GM12878 (cell line): Measurements from ENCODE around the gene SLC39A1. TPM values are rescaled to one million over a fixed set of nuclear protein-coding genes. Genes with fewer than 3 reads are reported as not detected.

ENCODE experiments used
- ATAC-seq: fragments of 200-7000 bp; cut with Tn5 transposase; 3 replicates; pipeline ENCODE4 v1.9.1; 2020; ENCODE audit warnings: mild to moderate bottlenecking, moderate library complexity
- BruUV-seq: library from RNA; stranded (reverse); fragments of 400-500 nt; replicated peaks from 2 replicates; lab custom pipeline; 2021; lab: Mats Ljungman, UMichigan
- CTCF ChIA-PET: fragments of 300-600 bp; sonication (Branson Sonifier 250); formaldehyde crosslinking; extraction: SDS; loops from one replicate; lab custom pipeline; 2021; ENCODE audit warnings: inconsistent platforms; lab: Yijun Ruan, JAX
- POLR2A ChIA-PET: fragments of 350-600 bp; formaldehyde crosslinking; extraction: SDS; loops from one replicate; lab custom pipeline; 2021; ENCODE audit warnings: inconsistent platforms; lab: Charles Lee
- RAD21 ChIA-PET: fragments of 300-600 bp; sonication (Branson Sonifier 250); formaldehyde crosslinking; loops from one replicate; lab custom pipeline; 2023; ENCODE audit warnings: antibody characterized with exemption; ENCODE audit not compliant: unreplicated experiment; lab: Charles Lee
- SMC1A ChIA-PET: fragments of 300-600 bp; sonication (Branson Sonifier 250); formaldehyde crosslinking; loops from one replicate; lab custom pipeline; 2023; ENCODE audit not compliant: unreplicated experiment, uncharacterized antibody; lab: Charles Lee
- DNase-seq: peaks from one replicate; pipeline ENCODE4 v3.0.0-alpha.2; 2011; ENCODE audit warnings: low read depth, low spot score
- FAIRE-seq: peaks from 3 replicates; lab custom pipeline; 2011; peaks lifted over from hg19 to GRCh38; lab: Jason Lieb, UNC
- H2AFZ ChIP-seq: 2 replicates; pipeline ENCODE4 v1.6.0; 2011; ENCODE audit warnings: low read depth, low read length, control low read depth; ENCODE audit not compliant: control insufficient read depth
- H3K27ac ChIP-seq: 2 replicates; pipeline ENCODE4 v1.5.1; 2011; ENCODE audit warnings: control low read depth; ENCODE audit not compliant: control insufficient read depth, insufficient read depth
- H3K27me3 ChIP-seq, 2 experiments: replicated peaks in 1 of 2; 2 replicates each; pipeline versions ENCODE4 v1.6.0 to v1.6.1; 2011; ENCODE audit warnings: low read length in 1 of 2; ENCODE audit not compliant: control insufficient read depth in 2 of 2, insufficient read depth in 2 of 2
- H3K36me3 ChIP-seq, 2 experiments: 2 replicates each; pipeline ENCODE4 v1.5.1; 2011; ENCODE audit warnings: low read length in 1 of 2; ENCODE audit not compliant: control insufficient read depth in 2 of 2, insufficient read depth in 2 of 2
- H3K4me1 ChIP-seq: 2 replicates; pipeline ENCODE4 v1.6.1; 2011; ENCODE audit warnings: mild to moderate bottlenecking, low read length, moderate library complexity, mixed read lengths; ENCODE audit not compliant: control insufficient read depth, insufficient read depth
- H3K4me2 ChIP-seq: 2 replicates; pipeline ENCODE4 v1.6.0; 2011; ENCODE audit warnings: control low read depth; ENCODE audit not compliant: control insufficient read depth, insufficient read depth
- H3K4me3 ChIP-seq: fragments of 200-600 bp; sonication (generic); 2 replicates; pipeline ENCODE4 v1.5.1; 2016
- H3K79me2 ChIP-seq: 2 replicates; pipeline ENCODE4 v1.6.0; 2011; ENCODE audit warnings: low read length; ENCODE audit not compliant: control insufficient read depth, insufficient read depth
- H3K9ac ChIP-seq: 2 replicates; pipeline ENCODE4 v1.8.0; 2011; ENCODE audit warnings: low read length, control low read depth, mixed read lengths; ENCODE audit not compliant: control insufficient read depth, insufficient read depth
- H3K9me3 ChIP-seq: replicated peaks from 3 replicates; pipeline ENCODE4 v1.5.1; 2011; ENCODE audit warnings: mild to moderate bottlenecking, low read length; ENCODE audit not compliant: control insufficient read depth, insufficient read depth
- H4K20me1 ChIP-seq: 2 replicates; pipeline ENCODE4 v1.6.0; 2011; ENCODE audit not compliant: control insufficient read depth, insufficient read depth
- BCL11A ChIP-seq: IDR thresholded peaks from 2 replicates; pipeline ENCODE4 v1.6.1; 2011; ENCODE audit warnings: low read depth, low read length
- BHLHE40 ChIP-seq, 2 experiments: fragments of 450-650 bp in 1 of 2; IDR thresholded peaks; 2 replicates each; pipeline ENCODE4 v1.6.1; 2011 to 2017; ENCODE audit warnings: low read depth in 2 of 2, borderline replicate concordance in 1 of 2, improper control_type of control experiment in 1 of 2, low read length in 1 of 2, mild to moderate bottlenecking in 1 of 2
- ELK1 ChIP-seq: IDR thresholded peaks from 2 replicates; pipeline ENCODE4 v1.6.1; 2012; ENCODE audit warnings: low read depth, low read length, improper control_type of control experiment
- FOS ChIP-seq: IDR thresholded peaks from 3 replicates; pipeline ENCODE4 v1.6.1; 2011; ENCODE audit warnings: borderline replicate concordance; ENCODE audit not compliant: insufficient read length; ENCODE audit errors: extremely low read depth
- IRF5 ChIP-seq: fragments of 450-650 bp; IDR thresholded peaks from 2 replicates; pipeline ENCODE4 v1.6.1; 2017; ENCODE audit warnings: borderline replicate concordance
- MYC ChIP-seq: IDR thresholded peaks from 2 replicates; pipeline ENCODE4 v1.6.1; 2011; ENCODE audit warnings: mild to moderate bottlenecking, low read length, moderate library complexity, inconsistent platforms; ENCODE audit not compliant: insufficient read depth, insufficient replicate concordance, insufficient read length, severe bottlenecking
- NKRF ChIP-seq: fragments of 450-650 bp; conservative IDR thresholded peaks from 2 replicates; pipeline ENCODE4 v1.6.1; 2017; ENCODE audit warnings: mild to moderate bottlenecking, moderate library complexity
- POLR2AphosphoS2 ChIP-seq: IDR thresholded peaks from 2 replicates; pipeline ENCODE4 v1.6.1; 2011; ENCODE audit warnings: low read depth, mild to moderate bottlenecking, low read length, improper control_type of control experiment, moderate library complexity
- SMAD1 ChIP-seq: fragments of 450-650 bp; IDR thresholded peaks from 2 replicates; pipeline ENCODE4 v1.6.1; 2018; ENCODE audit warnings: mild to moderate bottlenecking, low read depth; ENCODE audit not compliant: partially characterized antibody
- SMAD5 ChIP-seq: IDR thresholded peaks from 2 replicates; pipeline ENCODE4 v1.6.1; 2016; ENCODE audit warnings: antibody characterized with exemption, low read depth
- SMARCA5 ChIP-seq: fragments of 450-650 bp; IDR thresholded peaks from 2 replicates; pipeline ENCODE4 v1.6.1; 2017; ENCODE audit warnings: mild to moderate bottlenecking
- SMC3 ChIP-seq: IDR thresholded peaks from 2 replicates; pipeline ENCODE4 v1.6.1; 2011; ENCODE audit warnings: low read length, improper control_type of control experiment, borderline replicate concordance
- WGBS: methylation state at CpG from one replicate; pipeline ENCODE4 v1.1.6; 2016; ENCODE audit warnings: low lambda C conversion rate; ENCODE audit not compliant: insufficient replicate concordance, insufficient coverage; ENCODE audit errors: missing lambda C conversion rate; 5-methylcytosine and 5-hydroxymethylcytosine counted together
- in situ Hi-C: fragments of 300-500 bp; cut with MboI; formaldehyde crosslinking; loops from 9 replicates; pipeline ENCODE4 v1.14.3; 2018; ENCODE audit warnings: mixed read lengths
- intact Hi-C: fragments of 100-400 bp; cut with micrococcal nuclease; formaldehyde crosslinking; loops from one replicate; pipeline ENCODE4 v1.14.2; 2022; ENCODE audit not compliant: unreplicated experiment
- polyA plus RNA-seq, 11 experiments: library from polyadenylated mRNA; depleted of rRNA in 4 of 11; unstranded in 6 of 11; stranded (reverse) in 5 of 11; fragments of >200 nt; fragmentation: Nextera tagmentation in 4 of 11; fragmentation: Illumina TruSeq in 1 of 11; extraction: Ambion mirVana in 4 of 11; extraction: Trizol in 1 of 11; gene quantifications; 1 replicate in 1 of 11; 2 replicates in 10 of 11; pipeline versions ENCODE4 v1.2.1 to v1.2.3, GENCODE V29; 2011 to 2016; ENCODE audit warnings: inconsistent platforms in 2 of 11, missing spikeins in 2 of 11, low read depth in 1 of 11
- total RNA-seq, 4 experiments: library from RNA; depleted of rRNA in 3 of 4; stranded (reverse); fragments of >200 nt in 3 of 4; fragmentation: Illumina TruSeq in 1 of 4; extraction: Trizol in 1 of 4; gene quantifications; 2 replicates each; pipeline versions ENCODE4 v1.2.1 to v1.2.3, GENCODE V29; 2013 to 2021
- TF ChIP-seq, protein P1 (sequence below): fragments of 450-650 bp; IDR thresholded peaks from 2 replicates; pipeline ENCODE4 v1.6.1; 2018; ENCODE audit warnings: mild to moderate bottlenecking, low read depth, moderate library complexity; ENCODE audit not compliant: partially characterized antibody

The SLC39A1 gene
- total and polyA plus RNA-seq, 10 of the 15 experiments (the other 5 are each of a cell fraction or from before 2014, with no cell fraction given): 8.8 to 98.6 (median 72.4) TPM

DNA sequence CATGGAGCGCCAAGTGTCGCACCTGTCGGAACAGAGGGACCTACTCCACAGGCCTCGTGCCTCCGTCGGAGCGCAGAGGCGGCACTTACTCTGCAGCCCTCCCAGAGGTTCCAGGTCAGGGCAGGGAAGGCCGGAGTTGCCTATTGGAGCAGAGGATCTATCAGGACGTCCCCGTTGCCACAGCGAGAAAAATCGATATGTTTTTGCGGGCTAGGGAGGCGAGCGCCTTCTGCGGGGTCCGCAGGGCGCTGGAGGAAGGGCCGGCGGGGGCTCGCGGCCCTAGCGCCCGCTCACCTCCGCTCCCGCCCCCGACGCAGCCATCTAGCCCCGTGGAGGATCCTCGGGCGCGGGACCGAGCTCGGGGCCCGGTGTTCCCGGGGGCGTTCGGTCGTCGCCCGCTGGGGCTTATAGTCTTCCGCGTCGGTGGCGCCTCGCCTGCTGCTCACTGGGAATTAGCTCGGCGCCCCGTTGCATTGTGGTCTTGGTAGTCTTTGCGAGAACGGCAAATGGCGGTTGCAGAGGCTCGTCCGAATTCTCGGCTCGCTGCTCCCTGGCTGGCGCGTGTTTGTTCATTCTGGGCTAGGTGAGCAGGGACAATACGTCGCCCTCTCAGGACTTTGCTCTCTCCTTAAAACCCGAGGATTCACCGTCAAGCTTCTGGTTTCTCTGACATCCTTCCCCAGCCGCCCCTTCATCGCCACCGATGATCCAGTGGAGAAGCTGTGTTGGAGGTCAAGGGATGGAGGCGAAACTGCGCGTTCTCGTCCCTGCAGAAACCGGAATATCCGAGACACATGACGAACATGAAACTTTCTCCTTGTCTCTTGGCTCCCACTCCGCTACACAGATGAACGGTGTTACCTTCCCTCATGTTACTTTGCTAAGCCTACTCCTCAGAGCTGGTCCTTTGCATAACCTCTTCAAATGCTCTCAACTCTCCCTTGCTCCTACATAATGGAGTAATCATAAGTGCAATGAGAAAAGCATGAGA is 14.2 kb upstream of the SLC39A1 start, which contains the start of gene JTB:
JTB (minus strand) TSS at position 425 of the 991 bp plus-strand sequence; CDS start at position 3, 422 bp downstream.
- Histone ChIP-seq H3K4me2 (peak within 1 kb of the TSS; percentile 91), H3K36me3 (peaks cover 8 to 16% of the 10 kb centered on the region in 2 experiments), H3K4me3 (peak within 1 kb of the TSS; percentile 87), H3K9ac (peak within 1 kb of the TSS; percentile 88), H3K27ac (peak within 1 kb of the TSS; percentile 86), H4K20me1 (no peaks in the 10 kb centered on the region), H3K4me1 (peaks cover 7% of the 10 kb centered on the region), H2AFZ (peak within 1 kb of the TSS; percentile 78), H3K27me3 (no peaks in the 10 kb centered on the region), H3K79me2 (peaks cover 22% of the 10 kb centered on the region), H3K9me3 (no peaks in the 10 kb centered on the region)
- TSS peak; percentile 95 for BruUV-seq
- WGBS: under 1% methylated on average over 56 of the region's 75 CpGs
- RAD21 ChIA-PET: interaction anchor here (1.0 to 4.0 kb wide), 15 partner anchors 9 to 344 kb away, joined by 3 to 42 read pairs (median 5); partner anchors contain the start of genes CHTOP, CREB3L4, DENND4B and GATAD2B
- peak; percentile 86 for FAIRE-seq
- SMC1A ChIA-PET: interaction anchor here (0.6 to 5.0 kb wide), 22 partner anchors 9 to 405 kb away, joined by 3 to 82 read pairs (median 4); partner anchors contain the start of genes CREB3L4, DENND4B, GATAD2B and RAB13
- intact Hi-C loops (no loop called here), in situ Hi-C loops (no loop called here)
- CTCF ChIA-PET: interaction anchor here (0.7 to 6.6 kb wide), 20 partner anchors 10 to 467 kb away, joined by 3 to 62 read pairs (median 4); partner anchors contain the start of genes CREB3L4, DENND4B, ILF2 and RAB13
- POLR2A ChIA-PET: interaction anchor here (0.6 to 5.3 kb wide), 15 partner anchors 9 to 181 kb away, joined by 3 to 132 read pairs (median 6); partner anchors contain the start of genes CREB3L4, CRTC2, DENND4B and GATAD2B
- no peak for DNase-seq
- ATAC-seq: peak; percentile 95
- TF ChIP-seq, protein P1, sequence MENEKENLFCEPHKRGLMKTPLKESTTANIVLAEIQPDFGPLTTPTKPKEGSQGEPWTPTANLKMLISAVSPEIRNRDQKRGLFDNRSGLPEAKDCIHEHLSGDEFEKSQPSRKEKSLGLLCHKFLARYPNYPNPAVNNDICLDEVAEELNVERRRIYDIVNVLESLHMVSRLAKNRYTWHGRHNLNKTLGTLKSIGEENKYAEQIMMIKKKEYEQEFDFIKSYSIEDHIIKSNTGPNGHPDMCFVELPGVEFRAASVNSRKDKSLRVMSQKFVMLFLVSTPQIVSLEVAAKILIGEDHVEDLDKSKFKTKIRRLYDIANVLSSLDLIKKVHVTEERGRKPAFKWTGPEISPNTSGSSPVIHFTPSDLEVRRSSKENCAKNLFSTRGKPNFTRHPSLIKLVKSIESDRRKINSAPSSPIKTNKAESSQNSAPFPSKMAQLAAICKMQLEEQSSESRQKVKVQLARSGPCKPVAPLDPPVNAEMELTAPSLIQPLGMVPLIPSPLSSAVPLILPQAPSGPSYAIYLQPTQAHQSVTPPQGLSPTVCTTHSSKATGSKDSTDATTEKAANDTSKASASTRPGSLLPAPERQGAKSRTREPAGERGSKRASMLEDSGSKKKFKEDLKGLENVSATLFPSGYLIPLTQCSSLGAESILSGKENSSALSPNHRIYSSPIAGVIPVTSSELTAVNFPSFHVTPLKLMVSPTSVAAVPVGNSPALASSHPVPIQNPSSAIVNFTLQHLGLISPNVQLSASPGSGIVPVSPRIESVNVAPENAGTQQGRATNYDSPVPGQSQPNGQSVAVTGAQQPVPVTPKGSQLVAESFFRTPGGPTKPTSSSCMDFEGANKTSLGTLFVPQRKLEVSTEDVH: no peak
- TF ChIP-seq POLR2AphosphoS2: peak; percentile 71
- TF ChIP-seq SMC3: no peak
- no peak for TF ChIP-seq SMAD5
- no peak for TF ChIP-seq BCL11A
- peak; percentile 68; the same call in 1 of the 2 replicates for TF ChIP-seq NKRF
- TF ChIP-seq BHLHE40 (IDR thresholded peaks at IDR 0.05; ENCODE audit: borderline replicate concordance in 1 of 2, low read depth in 2 of 2, low read length in 1 of 2): peak in 1 of 2 experiments; percentile 6; a peak in 1 of 4 replicates
- TF ChIP-seq SMARCA5: 0 out of 2 replicates have a peak, but pooled peaks have one; percentile 68
- no peak for TF ChIP-seq SMAD1
- peak; percentile 38 for TF ChIP-seq MYC
- no peak for TF ChIP-seq IRF5
- no peak for TF ChIP-seq FOS
- no peak for TF ChIP-seq ELK1
